HG03521 (cell line): ENCODE results near the gene PADI1.

Source experiments
- ATAC-seq: cut with Tn5 transposase; IDR thresholded peaks from one replicate; pipeline ENCODE4 v1.9.1; 2021; ENCODE audit warnings: mild to moderate bottlenecking, moderate library complexity; ENCODE audit not compliant: unreplicated experiment

Gene PADI1

GRCh38 chr1:17196496-17197185 is 8.3 kb upstream of the PADI1 start:
- ATAC-seq: no peak

GRCh38 chr1:17197696-17198095 is 7.2 kb upstream of the PADI1 start:
- no peak for ATAC-seq

GRCh38 chr1:17198476-17199258 is 6.3 kb upstream of the PADI1 start:
- ATAC-seq: no peak

GRCh38 chr1:17199267-17200044 is 5.5 kb upstream of the PADI1 start:
- no peak for ATAC-seq

- ATAC-seq: no peak
These were observed 4.7 kb upstream of the PADI1 start for GRCh38 chr1:17200246-17200645.

- ATAC-seq: no peak
These were observed 4.2 kb upstream of the PADI1 start for GRCh38 chr1:17200756-17201155.

- no peak for ATAC-seq
These were observed 3.5 kb upstream of the PADI1 start for GRCh38 chr1:17201201-17202021.

- no peak for ATAC-seq
These were observed 724 bp downstream of the PADI1 start for GRCh38 chr1:17205652-17206051.

GRCh38 chr1:17206196-17206595 is 1.3 kb downstream of the PADI1 start:
- ATAC-seq: no peak

GRCh38 chr1:17207046-17207445 is 2.1 kb downstream of the PADI1 start:
- ATAC-seq: no peak

GRCh38 chr1:17207540-17207939 is 2.6 kb downstream of the PADI1 start:
- no peak for ATAC-seq

- no peak for ATAC-seq
These were observed 3.1 kb downstream of the PADI1 start for GRCh38 chr1:17207966-17208418.

GRCh38 chr1:17208546-17208945 is 3.6 kb downstream of the PADI1 start:
- no peak for ATAC-seq

- ATAC-seq: no peak
These were observed 4.5 kb downstream of the PADI1 start for GRCh38 chr1:17209430-17209829.

GRCh38 chr1:17210176-17210575 is 5.2 kb downstream of the PADI1 start:
- no peak for ATAC-seq

GRCh38 chr1:17211377-17211776 is 6.4 kb downstream of the PADI1 start:
- ATAC-seq: no peak

- no peak for ATAC-seq
These were observed 7.1 kb downstream of the PADI1 start for GRCh38 chr1:17212009-17212408.

- ATAC-seq: no peak
These were observed 7.7 kb downstream of the PADI1 start for GRCh38 chr1:17212487-17213121.

- no peak for ATAC-seq
These were observed 8.3 kb downstream of the PADI1 start for GRCh38 chr1:17213148-17213781.

GRCh38 chr1:17213782-17214148 is 8.8 kb downstream of the PADI1 start:
- no peak for ATAC-seq
